Liver (tissue), 9 donors: ENCODE measurements around the gene MLN. TPM values are rescaled to one million over a fixed set of nuclear protein-coding genes. Genes with fewer than 3 reads are reported as not detected.

Experiments
- DNase-seq: peaks from one replicate; pipeline ENCODE4 v3.0.0-alpha.2; 2017; ENCODE audit warnings: low spot score
- H3K27ac ChIP-seq, 2 donors: one replicate each; pipeline ENCODE4 v1.7.0; 2013; ENCODE audit warnings: inconsistent platforms in 2 of 2, low read length in 2 of 2, control low read depth in 1 of 2, low read depth in 1 of 2, mild to moderate bottlenecking in 1 of 2
- H3K27me3 ChIP-seq, 4 donors: one replicate each; pipeline versions ENCODE4 v1.6.1 to v1.7.0; 2013; ENCODE audit warnings: low read length in 3 of 4, inconsistent platforms in 1 of 4, mild to moderate bottlenecking in 1 of 4, moderate library complexity in 1 of 4; ENCODE audit not compliant: control insufficient read depth in 4 of 4, insufficient read depth in 4 of 4
- H3K36me3 ChIP-seq, 4 donors: one replicate each; pipeline versions ENCODE4 v1.6.1 to v1.7.0; 2013; ENCODE audit warnings: low read length in 3 of 4, mild to moderate bottlenecking in 3 of 4, low read depth in 1 of 4, moderate library complexity in 1 of 4; ENCODE audit not compliant: control insufficient read depth in 4 of 4, insufficient read depth in 3 of 4
- H3K4me1 ChIP-seq, 4 donors: one replicate each; pipeline versions ENCODE4 v1.6.1 to v1.7.0; 2013; ENCODE audit warnings: low read length in 3 of 4, mild to moderate bottlenecking in 3 of 4, moderate library complexity in 1 of 4; ENCODE audit not compliant: control insufficient read depth in 4 of 4, insufficient read depth in 4 of 4
- H3K4me3 ChIP-seq, 3 donors: one replicate each; pipeline versions ENCODE4 v1.6.1 to v1.7.0; 2013; ENCODE audit warnings: low read length in 3 of 3, control low read depth in 1 of 3, low read depth in 1 of 3, mild to moderate bottlenecking in 1 of 3
- H3K9ac ChIP-seq, 2 donors: one replicate each; pipeline ENCODE4 v1.7.0; 2013; ENCODE audit warnings: low read length in 2 of 2, mild to moderate bottlenecking in 2 of 2, moderate library complexity in 2 of 2, control low read depth in 1 of 2, low read depth in 1 of 2
- H3K9me3 ChIP-seq, 4 donors: one replicate each; pipeline versions ENCODE4 v1.6.1 to v1.7.0; 2013; ENCODE audit warnings: low read length in 3 of 4; ENCODE audit not compliant: control insufficient read depth in 4 of 4
- ATF3 ChIP-seq: IDR thresholded peaks from 2 replicates; pipeline ENCODE4 v1.6.1; 2016; ENCODE audit warnings: antibody characterized with exemption
- EGR1 ChIP-seq, 2 donors: IDR thresholded peaks; 2 replicates each; pipeline ENCODE4 v1.6.1; 2016 to 2018; ENCODE audit warnings: antibody characterized with exemption in 2 of 2, low read depth in 2 of 2
- FOXA1 ChIP-seq: IDR thresholded peaks from 2 replicates; pipeline ENCODE4 v1.6.1; 2016; ENCODE audit warnings: antibody characterized with exemption
- GABPA ChIP-seq, 2 donors: IDR thresholded peaks in 1 of 2; conservative IDR thresholded peaks in 1 of 2; 2 replicates each; pipeline ENCODE4 v1.6.1; 2016; ENCODE audit warnings: antibody characterized with exemption in 2 of 2, mild to moderate bottlenecking in 1 of 2, moderate library complexity in 1 of 2
- HNF4A ChIP-seq, 2 donors: conservative IDR thresholded peaks; 2 replicates each; pipeline ENCODE4 v1.6.1; 2016; ENCODE audit warnings: antibody characterized with exemption in 2 of 2, mild to moderate bottlenecking in 2 of 2
- JUND ChIP-seq, 2 donors: IDR thresholded peaks; 2 replicates each; pipeline ENCODE4 v1.6.1; 2016; ENCODE audit warnings: antibody characterized with exemption in 2 of 2
- NR2F2 ChIP-seq: IDR thresholded peaks from 2 replicates; pipeline ENCODE4 v1.6.1; 2016; ENCODE audit warnings: antibody characterized with exemption
- RAD21 ChIP-seq, 2 donors: IDR thresholded peaks; 2 replicates each; pipeline ENCODE4 v1.6.1; 2016; ENCODE audit warnings: antibody characterized with exemption in 2 of 2, mild to moderate bottlenecking in 2 of 2
- RXRA ChIP-seq, 2 donors: IDR thresholded peaks; 2 replicates each; pipeline ENCODE4 v1.6.1; 2017 to 2018; ENCODE audit warnings: antibody characterized with exemption in 2 of 2, mild to moderate bottlenecking in 1 of 2
- SP1 ChIP-seq: IDR thresholded peaks from 2 replicates; pipeline ENCODE4 v1.6.1; 2018; ENCODE audit warnings: antibody characterized with exemption, mild to moderate bottlenecking
- TAF1 ChIP-seq: conservative IDR thresholded peaks from 2 replicates; pipeline ENCODE4 v1.6.1; 2016; ENCODE audit warnings: antibody characterized with exemption, mild to moderate bottlenecking
- ZBTB33 ChIP-seq: IDR thresholded peaks from 2 replicates; pipeline ENCODE4 v1.6.1; 2016; ENCODE audit warnings: antibody characterized with exemption
- WGBS: extraction: QIAGEN DNeasy Blood & Tissue Kit; methylation state at CpG from one replicate; pipeline ENCODE4 v1.1.7; 2013; 5-methylcytosine and 5-hydroxymethylcytosine counted together
- polyA plus RNA-seq, 2 donors: library from polyadenylated mRNA; stranded (reverse) in 1 of 2; unstranded in 1 of 2; fragments of 200-250 nt in 1 of 2; fragments of >200 nt in 1 of 2; fragmentation: Nextera tagmentation in 1 of 2; extraction: Ambion mirVana in 1 of 2; gene quantifications; one replicate each; pipeline versions ENCODE4 v1.2.1 to v1.2.3, GENCODE V29; 2013 to 2015
- total RNA-seq, 2 donors: library from RNA; depleted of rRNA; stranded (reverse); fragments of >200 nt; gene quantifications; one replicate each; pipeline ENCODE4 v1.2.3, GENCODE V29; 2014
- TF ChIP-seq, protein P1 (sequence below): fragments of 150-350 bp; IDR thresholded peaks from 2 replicates; pipeline ENCODE4 v1.5.1; 2017; ENCODE audit warnings: improper control_type of control experiment, low read depth, low read length; ENCODE audit not compliant: missing input control
- TF ChIP-seq, protein P2 (sequence below): IDR thresholded peaks from 2 replicates; pipeline ENCODE4 v1.6.1; 2016; ENCODE audit warnings: antibody characterized with exemption
- TF ChIP-seq, protein P3 (sequence below): IDR thresholded peaks from 2 replicates; pipeline ENCODE4 v1.6.1; 2016; ENCODE audit warnings: antibody characterized with exemption, mild to moderate bottlenecking
- donor health status: healthy.
- donor health status: healthy.
- donor health status: healthy.
- donor health status: healthy.
- donor health status: healthy.

MLN gene
- total and polyA plus RNA-seq, 4 donors, result not detected

DNA sequence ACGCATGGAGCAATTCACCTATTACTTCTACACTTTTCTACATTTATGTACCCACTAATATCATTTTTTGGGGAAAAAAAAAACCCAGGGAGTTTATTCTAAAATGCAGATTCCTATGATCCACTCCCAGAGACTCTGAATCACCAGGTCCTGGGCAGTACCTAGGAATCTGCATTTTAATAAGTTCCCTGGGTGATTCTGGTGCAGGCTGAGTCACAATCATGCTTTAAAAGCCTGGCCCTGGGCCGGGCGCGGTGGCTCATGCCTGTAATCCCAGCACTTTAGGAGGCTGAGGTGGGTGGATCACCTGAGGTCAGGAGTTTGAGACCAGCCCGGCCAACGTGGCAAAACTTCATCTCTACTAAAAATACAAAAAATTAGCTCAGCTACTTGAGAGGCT, 43.3 kb upstream of the MLN start:
- H3K9me3 ChIP-seq, result no peaks in the 10 kb centered on the region

More for the DNA sequence above, 43.3 kb upstream of the MLN start:
- TF ChIP-seq, protein P1, sequence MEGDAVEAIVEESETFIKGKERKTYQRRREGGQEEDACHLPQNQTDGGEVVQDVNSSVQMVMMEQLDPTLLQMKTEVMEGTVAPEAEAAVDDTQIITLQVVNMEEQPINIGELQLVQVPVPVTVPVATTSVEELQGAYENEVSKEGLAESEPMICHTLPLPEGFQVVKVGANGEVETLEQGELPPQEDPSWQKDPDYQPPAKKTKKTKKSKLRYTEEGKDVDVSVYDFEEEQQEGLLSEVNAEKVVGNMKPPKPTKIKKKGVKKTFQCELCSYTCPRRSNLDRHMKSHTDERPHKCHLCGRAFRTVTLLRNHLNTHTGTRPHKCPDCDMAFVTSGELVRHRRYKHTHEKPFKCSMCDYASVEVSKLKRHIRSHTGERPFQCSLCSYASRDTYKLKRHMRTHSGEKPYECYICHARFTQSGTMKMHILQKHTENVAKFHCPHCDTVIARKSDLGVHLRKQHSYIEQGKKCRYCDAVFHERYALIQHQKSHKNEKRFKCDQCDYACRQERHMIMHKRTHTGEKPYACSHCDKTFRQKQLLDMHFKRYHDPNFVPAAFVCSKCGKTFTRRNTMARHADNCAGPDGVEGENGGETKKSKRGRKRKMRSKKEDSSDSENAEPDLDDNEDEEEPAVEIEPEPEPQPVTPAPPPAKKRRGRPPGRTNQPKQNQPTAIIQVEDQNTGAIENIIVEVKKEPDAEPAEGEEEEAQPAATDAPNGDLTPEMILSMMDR, result no peak
- TF ChIP-seq, protein P2, sequence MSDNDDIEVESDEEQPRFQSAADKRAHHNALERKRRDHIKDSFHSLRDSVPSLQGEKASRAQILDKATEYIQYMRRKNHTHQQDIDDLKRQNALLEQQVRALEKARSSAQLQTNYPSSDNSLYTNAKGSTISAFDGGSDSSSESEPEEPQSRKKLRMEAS, result no peak
- no peak for TF ChIP-seq SP1
- TF ChIP-seq ZBTB33, result no peak
- no peak for TF ChIP-seq JUND (IDR thresholded peaks at IDR 0.05)
- TF ChIP-seq NR2F2, result no peak
- TF ChIP-seq GABPA (IDR thresholded peaks at IDR 0.05 in 1 of 2, conservative IDR thresholded peaks at IDR 0.05 in 1 of 2), result no peak
- no peak for TF ChIP-seq TAF1
- TF ChIP-seq RAD21 (IDR thresholded peaks at IDR 0.05), result no peak
- TF ChIP-seq, protein P3, sequence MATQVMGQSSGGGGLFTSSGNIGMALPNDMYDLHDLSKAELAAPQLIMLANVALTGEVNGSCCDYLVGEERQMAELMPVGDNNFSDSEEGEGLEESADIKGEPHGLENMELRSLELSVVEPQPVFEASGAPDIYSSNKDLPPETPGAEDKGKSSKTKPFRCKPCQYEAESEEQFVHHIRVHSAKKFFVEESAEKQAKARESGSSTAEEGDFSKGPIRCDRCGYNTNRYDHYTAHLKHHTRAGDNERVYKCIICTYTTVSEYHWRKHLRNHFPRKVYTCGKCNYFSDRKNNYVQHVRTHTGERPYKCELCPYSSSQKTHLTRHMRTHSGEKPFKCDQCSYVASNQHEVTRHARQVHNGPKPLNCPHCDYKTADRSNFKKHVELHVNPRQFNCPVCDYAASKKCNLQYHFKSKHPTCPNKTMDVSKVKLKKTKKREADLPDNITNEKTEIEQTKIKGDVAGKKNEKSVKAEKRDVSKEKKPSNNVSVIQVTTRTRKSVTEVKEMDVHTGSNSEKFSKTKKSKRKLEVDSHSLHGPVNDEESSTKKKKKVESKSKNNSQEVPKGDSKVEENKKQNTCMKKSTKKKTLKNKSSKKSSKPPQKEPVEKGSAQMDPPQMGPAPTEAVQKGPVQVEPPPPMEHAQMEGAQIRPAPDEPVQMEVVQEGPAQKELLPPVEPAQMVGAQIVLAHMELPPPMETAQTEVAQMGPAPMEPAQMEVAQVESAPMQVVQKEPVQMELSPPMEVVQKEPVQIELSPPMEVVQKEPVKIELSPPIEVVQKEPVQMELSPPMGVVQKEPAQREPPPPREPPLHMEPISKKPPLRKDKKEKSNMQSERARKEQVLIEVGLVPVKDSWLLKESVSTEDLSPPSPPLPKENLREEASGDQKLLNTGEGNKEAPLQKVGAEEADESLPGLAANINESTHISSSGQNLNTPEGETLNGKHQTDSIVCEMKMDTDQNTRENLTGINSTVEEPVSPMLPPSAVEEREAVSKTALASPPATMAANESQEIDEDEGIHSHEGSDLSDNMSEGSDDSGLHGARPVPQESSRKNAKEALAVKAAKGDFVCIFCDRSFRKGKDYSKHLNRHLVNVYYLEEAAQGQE, result no peak
- no peak for TF ChIP-seq ATF3
- no peak for TF ChIP-seq RXRA (IDR thresholded peaks at IDR 0.05)
- no peak for TF ChIP-seq HNF4A (conservative IDR thresholded peaks at IDR 0.05)
- no peak for TF ChIP-seq FOXA1
- TF ChIP-seq EGR1 (IDR thresholded peaks at IDR 0.05; ENCODE audit: low read depth in 2 of 2), result no peak
- Histone ChIP-seq H3K36me3 (no peaks in the 10 kb centered on the region), H3K27ac (no peak overlapping the region), H3K4me1 (no peaks in the 10 kb centered on the region), H3K4me3 (no peak overlapping the region), H3K27me3 (no peaks in the 10 kb centered on the region), H3K9ac (no peak overlapping the region)
- DNase-seq, result no peak
- WGBS, result 90% methylated on average over 6 of the region's 6 CpGs
